ENCODE data around the gene OR2M7.

Gene OR2M7

DNA sequence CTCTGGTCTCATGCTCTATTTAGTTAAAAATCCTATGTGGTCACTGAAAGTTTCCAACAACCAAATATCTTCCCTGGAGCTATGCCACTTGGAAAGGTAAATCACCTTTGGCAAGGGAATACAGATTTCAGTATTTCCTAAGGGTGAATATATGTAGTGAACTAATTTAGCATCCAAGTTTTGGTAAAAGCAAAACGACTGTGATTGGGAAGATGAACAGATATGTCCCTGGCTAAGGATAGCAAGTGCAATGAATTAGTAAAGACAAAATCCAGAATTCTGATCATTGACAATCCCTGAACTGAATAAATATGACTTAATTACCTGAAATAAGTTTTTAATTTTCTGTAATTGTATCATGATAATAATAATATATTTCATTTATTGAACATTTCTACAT lies 46.5 kb downstream of the OR2M7 start, which contains the start of gene OR2T33:
Gene OR2T33 (minus strand): TSS at position 101 of the 400 bp plus-strand sequence. CDS start 4,162 bp downstream, outside the sequence.
- Histone ChIP-seq H3K27me3 (ENCODE audit: low read depth) (no peaks in the 10 kb centered on the region), H3K4me1 (no peaks in the 10 kb centered on the region), H3K9me3 (no peaks in the 10 kb centered on the region), H3K4me3 (no peak within 1 kb of the TSS), H3K36me3 (replicated peaks) (no peaks in the 10 kb centered on the region)
- DNase-seq (ENCODE audit: low spot score in 2 of 2): no peak
- in situ Hi-C loops (cut with MboI; ENCODE audit: low sequenced_read_pairs): no loop called here
